GM10248 (cell line): Measurements from ENCODE around the gene KCNH4.
A peak's percentile ranks its signal among the peaks of the same experiment; 100 is the strongest.

Source experiments
- CTCF ChIA-PET: fragments of 300-600 bp; sonication (Branson Sonifier 250); formaldehyde crosslinking; extraction: SDS; loops from one replicate; lab custom pipeline; 2021; ENCODE audit warnings: antibody characterized with exemption; lab: Yijun Ruan, JAX
- POLR2A ChIA-PET: fragments of 350-650 bp; sonication (Branson Sonifier 250); formaldehyde crosslinking; extraction: SDS; loops from one replicate; lab custom pipeline; 2020; ENCODE audit warnings: antibody characterized with exemption; lab: Yijun Ruan, JAX
- DNase-seq: peaks from one replicate; pipeline ENCODE4 v3.0.0; 2012; ENCODE audit errors: extremely low spot score
- TF ChIP-seq, protein P1 (sequence below): IDR thresholded peaks from 2 replicates; pipeline ENCODE4 v1.5.1; 2012; ENCODE audit warnings: mild to moderate bottlenecking, low read depth; ENCODE audit errors: extremely low read depth, missing control alignments, control extremely low read depth

The KCNH4 gene

DNA sequence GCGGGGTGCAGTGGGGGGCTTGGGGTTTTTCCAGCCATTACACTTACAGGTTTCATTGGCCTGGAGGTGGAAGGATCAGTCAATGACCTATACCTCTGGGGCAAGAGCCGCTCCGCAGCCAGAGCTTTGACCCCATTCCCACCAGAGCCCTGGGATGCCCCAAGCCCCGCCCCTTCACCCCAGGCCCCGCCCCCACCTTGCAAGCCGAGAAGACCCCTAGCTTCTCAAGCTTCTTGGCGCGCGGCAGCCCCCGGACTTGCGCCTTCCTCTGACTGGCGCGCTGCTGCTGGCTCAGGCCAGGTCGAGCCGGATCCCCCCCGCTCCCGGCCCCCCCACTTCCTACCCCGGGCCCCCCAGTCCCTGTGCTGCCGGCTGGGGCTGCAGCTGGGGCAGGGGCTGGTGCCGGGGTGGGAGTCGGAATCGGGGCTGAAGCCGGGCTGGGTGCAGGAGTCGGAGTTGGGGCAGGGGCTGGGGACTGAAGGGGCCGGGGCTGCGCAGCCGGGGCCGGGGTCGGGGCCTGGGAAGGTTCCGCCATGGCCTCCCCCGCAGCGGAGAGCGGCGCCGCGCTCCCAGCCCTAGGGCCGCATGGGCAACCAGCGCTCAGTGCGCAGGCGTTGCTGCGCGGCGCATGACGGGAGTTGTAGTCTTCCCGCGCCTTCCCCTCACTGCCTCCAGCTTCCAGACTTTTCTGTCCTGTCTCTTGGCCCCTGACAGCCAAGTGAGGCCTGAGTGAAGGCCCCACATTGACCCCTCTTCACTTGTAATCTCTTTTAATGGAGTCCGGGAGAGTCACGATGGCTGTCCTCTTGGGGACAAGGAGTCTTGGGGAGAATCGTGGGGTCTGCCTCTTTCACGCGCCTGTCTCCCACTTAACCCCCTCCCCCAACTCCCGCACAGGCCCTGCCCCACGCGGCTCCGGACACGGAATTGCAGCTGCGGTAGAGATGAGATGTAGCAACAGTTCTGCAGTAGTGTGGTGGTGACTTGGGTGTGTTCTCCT lies 59.9 kb downstream of the KCNH4 start, which contains the start of gene KAT2A:
Gene KAT2A (minus strand): TSS at position 598 of the 1,000 bp plus-strand sequence. CDS start 63 bp downstream, at position 535.
- DNase-seq, result peak; percentile 94
- ChIA-PET POLR2A (interaction anchor here (0.6 kb wide), 2 partner anchors 12 to 253 kb away, joined by 6 to 7 read pairs; no protein-coding TSS in a partner anchor), CTCF (interaction anchor here (1.4 to 12.1 kb wide), 9 partner anchors 10 to 158 kb away, joined by 3 to 172 read pairs (median 35); partner anchors contain the start of genes CNP, DNAJC7, KCNH4 and NKIRAS2)
- TF ChIP-seq, protein P1, sequence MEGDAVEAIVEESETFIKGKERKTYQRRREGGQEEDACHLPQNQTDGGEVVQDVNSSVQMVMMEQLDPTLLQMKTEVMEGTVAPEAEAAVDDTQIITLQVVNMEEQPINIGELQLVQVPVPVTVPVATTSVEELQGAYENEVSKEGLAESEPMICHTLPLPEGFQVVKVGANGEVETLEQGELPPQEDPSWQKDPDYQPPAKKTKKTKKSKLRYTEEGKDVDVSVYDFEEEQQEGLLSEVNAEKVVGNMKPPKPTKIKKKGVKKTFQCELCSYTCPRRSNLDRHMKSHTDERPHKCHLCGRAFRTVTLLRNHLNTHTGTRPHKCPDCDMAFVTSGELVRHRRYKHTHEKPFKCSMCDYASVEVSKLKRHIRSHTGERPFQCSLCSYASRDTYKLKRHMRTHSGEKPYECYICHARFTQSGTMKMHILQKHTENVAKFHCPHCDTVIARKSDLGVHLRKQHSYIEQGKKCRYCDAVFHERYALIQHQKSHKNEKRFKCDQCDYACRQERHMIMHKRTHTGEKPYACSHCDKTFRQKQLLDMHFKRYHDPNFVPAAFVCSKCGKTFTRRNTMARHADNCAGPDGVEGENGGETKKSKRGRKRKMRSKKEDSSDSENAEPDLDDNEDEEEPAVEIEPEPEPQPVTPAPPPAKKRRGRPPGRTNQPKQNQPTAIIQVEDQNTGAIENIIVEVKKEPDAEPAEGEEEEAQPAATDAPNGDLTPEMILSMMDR, result no peak

DNA sequence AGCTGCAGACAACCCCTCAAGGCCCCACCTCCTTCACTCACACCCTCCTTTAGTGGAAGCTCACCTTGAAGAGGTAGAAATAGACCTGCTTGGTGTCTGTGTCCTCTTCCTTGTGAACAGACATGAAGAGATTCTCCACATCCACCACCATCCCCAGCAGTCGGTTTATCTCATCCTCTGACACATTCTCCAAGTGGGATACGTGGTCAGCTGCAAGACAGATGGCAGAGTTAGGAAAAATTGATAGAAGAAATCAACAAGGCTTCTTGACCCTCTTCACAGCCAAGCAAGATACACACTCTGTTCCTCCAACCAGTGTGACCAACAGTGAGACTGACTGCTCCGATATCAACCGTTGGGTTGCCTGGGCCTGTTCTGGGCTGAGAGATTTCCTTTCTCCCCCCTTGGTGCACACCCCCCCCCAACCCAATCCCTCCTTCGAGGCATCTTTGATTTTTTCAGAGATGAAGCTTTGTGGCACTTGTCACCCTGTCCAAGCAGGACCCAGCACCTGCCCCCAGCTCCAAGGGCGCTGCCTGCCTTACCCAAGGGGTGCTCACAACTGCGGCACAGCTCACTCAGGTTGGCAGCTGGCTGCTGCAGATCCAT lies 60.7 kb downstream of the KCNH4 start:
- CTCF ChIA-PET, result interaction anchor here (1.1 to 12.1 kb wide), 10 partner anchors 11 to 283 kb away, joined by 3 to 172 read pairs (median 34); partner anchors contain the start of genes CNP, DNAJC7, KCNH4 and NKIRAS2
- POLR2A ChIA-PET, result interaction anchor here (0.6 kb wide), 2 partner anchors 11 to 254 kb away, joined by 6 to 7 read pairs; no protein-coding TSS in a partner anchor
- TF ChIP-seq, protein P1, result no peak
- DNase-seq, result no peak

DNA sequence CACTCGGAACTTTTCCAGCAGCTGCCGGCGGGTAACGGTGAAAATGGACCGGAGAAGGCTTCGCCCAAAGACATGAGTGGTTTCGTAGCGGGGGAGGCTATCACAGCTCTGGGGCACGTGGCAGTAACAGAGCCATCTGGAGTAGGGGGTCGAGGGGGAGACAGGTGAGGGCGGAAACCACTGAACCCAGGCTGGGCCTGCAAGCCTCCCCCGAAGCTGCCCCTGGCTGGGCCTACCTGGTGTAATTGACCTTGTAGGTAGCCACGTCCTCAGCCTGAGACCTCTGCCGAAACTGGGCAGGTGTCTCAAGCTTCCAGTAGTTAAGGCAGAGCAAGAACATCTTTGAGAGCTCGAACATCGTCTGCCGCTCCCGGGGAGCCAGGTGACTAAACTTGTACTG lies 61.6 kb downstream of the KCNH4 start:
- ChIA-PET CTCF (interaction anchor here (0.7 to 12.1 kb wide), 18 partner anchors 11 to 286 kb away, joined by 3 to 172 read pairs (median 4); partner anchors contain the start of genes CNP, DNAJC7, KCNH4 and NKIRAS2), POLR2A (no interaction called here)
- TF ChIP-seq, protein P1, result no peak
- DNase-seq, result no peak

DNA sequence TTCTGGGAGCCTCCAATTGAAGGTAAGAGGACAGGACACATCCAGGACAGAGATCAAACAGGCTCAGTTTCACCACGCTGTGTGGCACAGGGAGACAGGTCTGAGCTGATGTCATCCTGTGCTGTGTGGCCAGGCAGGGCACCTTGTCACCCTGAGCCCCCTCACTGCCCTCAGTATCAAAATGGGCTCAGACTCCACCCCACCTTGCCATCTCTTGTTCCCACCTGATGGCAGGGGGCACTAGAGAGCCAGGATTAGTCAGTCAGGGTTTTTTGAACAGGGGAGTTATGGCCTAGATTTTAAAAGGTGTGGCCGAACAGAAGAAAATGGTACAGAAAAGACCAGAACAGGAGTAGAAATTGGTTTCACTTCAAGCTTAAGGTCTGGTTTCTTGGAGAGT lies 62.4 kb downstream of the KCNH4 start:
- POLR2A ChIA-PET, result interaction anchor here (1.2 kb wide), 2 partner anchors 10 to 102 kb away, joined by 3 to 5 read pairs; partner anchors contain the start of gene DNAJC7
- CTCF ChIA-PET, result interaction anchor here (0.6 to 12.1 kb wide), 26 partner anchors 11 to 287 kb away, joined by 3 to 172 read pairs (median 4); partner anchors contain the start of genes CNP, DNAJC7, KCNH4 and NKIRAS2

DNA sequence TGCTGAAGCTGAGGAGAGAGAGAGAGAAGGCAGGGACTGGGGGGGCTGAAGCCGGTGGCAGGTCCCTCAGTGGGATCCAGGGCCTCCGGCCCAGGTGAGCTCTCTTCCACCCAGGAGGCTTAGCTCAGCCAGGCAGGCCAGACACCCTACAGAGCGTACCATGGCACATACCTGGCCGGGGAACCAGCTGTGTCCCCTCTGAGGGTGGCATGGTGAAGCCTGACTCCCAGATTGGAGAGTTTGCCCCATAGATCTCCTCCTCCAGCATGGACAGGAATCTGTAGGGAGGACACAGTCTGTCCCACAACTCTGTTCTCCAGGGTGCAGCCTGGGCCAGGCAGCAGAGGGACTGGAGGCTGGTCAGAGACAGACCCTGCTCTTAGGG lies 62.8 kb downstream of the KCNH4 start:
- no peak for DNase-seq
- TF ChIP-seq, protein P1, result no peak
- POLR2A ChIA-PET, result interaction anchor here (1.2 kb wide), 2 partner anchors 10 to 101 kb away, joined by 3 to 5 read pairs; partner anchors contain the start of gene DNAJC7
- CTCF ChIA-PET, result interaction anchor here (0.6 to 12.1 kb wide), 25 partner anchors 10 to 287 kb away, joined by 3 to 172 read pairs (median 4); partner anchors contain the start of genes CNP, DNAJC7, KCNH4 and NKIRAS2

More for the DNA sequence above, 62.4 kb downstream of the KCNH4 start:
- TF ChIP-seq, protein P1, result peak; percentile 54
- peak; percentile 55 for DNase-seq
